SK-N-SH (cell line): ENCODE data around the gene GNAS-AS1. TPM values are rescaled to one million over a fixed set of nuclear protein-coding genes. Genes with fewer than 3 reads are reported as not detected.

Experiments
- CTCF ChIA-PET: fragments of 300-600, 350-600 bp; formaldehyde crosslinking; extraction: SDS; loops from one replicate; lab custom pipeline; 2021; lab: Yijun Ruan, JAX
- POLR2A ChIA-PET: fragments of 350-600 bp; sonication (Branson Sonifier 250); formaldehyde crosslinking; extraction: SDS; loops from one replicate; lab custom pipeline; 2020; ENCODE audit warnings: antibody characterized with exemption, inconsistent platforms; lab: Yijun Ruan, JAX
- DNase-seq: peaks from one replicate; pipeline ENCODE4 v3.0.0; 2012
- H2AFZ ChIP-seq: fragments of 200-600 bp; sonication (generic); 2 replicates; pipeline ENCODE4 v1.8.1; 2016; ENCODE audit warnings: antibody characterized with exemption, mild to moderate bottlenecking, low read depth
- H3F3A ChIP-seq: fragments of 200-600 bp; sonication (generic); replicated peaks from 2 replicates; pipeline ENCODE3; 2016; ENCODE audit warnings: antibody characterized with exemption, mild to moderate bottlenecking; ENCODE audit not compliant: insufficient read depth
- H3K27ac ChIP-seq, 2 experiments: fragments of 200-500 bp in 1 of 2; fragments of 200-600 bp in 1 of 2; sonication (Bioruptor generic) in 1 of 2; sonication (generic), shearing (Covaris generic) in 1 of 2; 2 replicates each; pipeline versions ENCODE4 v1.5.1 to v1.6.1; 2014 to 2016; ENCODE audit warnings: low read depth in 2 of 2, inconsistent platforms in 1 of 2, low read length in 1 of 2, mild to moderate bottlenecking in 1 of 2, mixed read lengths in 1 of 2
- H3K27me3 ChIP-seq: fragments of 200-600 bp; sonication (generic), shearing (Covaris generic); 2 replicates; pipeline ENCODE4 v1.6.1; 2016; ENCODE audit warnings: mixed run types; ENCODE audit not compliant: insufficient read depth
- H3K36me3 ChIP-seq, 2 experiments: fragments of 200-500 bp in 1 of 2; fragments of 200-600 bp in 1 of 2; sonication (Bioruptor generic) in 1 of 2; sonication (generic) in 1 of 2; replicated peaks in 1 of 2; 2 replicates each; pipeline versions ENCODE3 to v1.5.1; 2014 to 2016; ENCODE audit warnings: low read length in 1 of 2, mild to moderate bottlenecking in 1 of 2; ENCODE audit not compliant: insufficient read depth in 2 of 2, control insufficient read depth in 1 of 2
- H3K4me1 ChIP-seq, 2 experiments: fragments of 200-500 bp in 1 of 2; fragments of 200-600 bp in 1 of 2; sonication (Bioruptor generic) in 1 of 2; sonication (generic), shearing (Covaris generic) in 1 of 2; 2 replicates each; pipeline versions ENCODE4 v1.5.1 to v1.6.1; 2014 to 2016; ENCODE audit warnings: low read depth in 1 of 2, low read length in 1 of 2, mixed run types in 1 of 2; ENCODE audit not compliant: insufficient read depth in 2 of 2, control insufficient read depth in 1 of 2
- H3K4me2 ChIP-seq: fragments of 200-600 bp; sonication (generic), shearing (Covaris generic); 2 replicates; pipeline ENCODE4 v1.6.1; 2017; ENCODE audit warnings: mixed run types
- H3K4me3 ChIP-seq, 2 experiments: fragments of 200-500 bp in 1 of 2; fragments of 200-600 bp in 1 of 2; sonication (Bioruptor generic) in 1 of 2; sonication (generic), shearing (Covaris generic) in 1 of 2; 2 replicates each; pipeline versions ENCODE4 v1.5.1 to v1.8.1; 2014 to 2016; ENCODE audit warnings: low read depth in 2 of 2, inconsistent platforms in 1 of 2, low read length in 1 of 2, mild to moderate bottlenecking in 1 of 2, mixed read lengths in 1 of 2, moderate library complexity in 1 of 2
- H3K79me2 ChIP-seq: fragments of 200-600 bp; sonication (generic); 2 replicates; pipeline ENCODE4 v1.8.1; 2017; ENCODE audit warnings: mild to moderate bottlenecking; ENCODE audit not compliant: insufficient read depth
- H3K9ac ChIP-seq: fragments of 200-600 bp; sonication (generic); 2 replicates; pipeline ENCODE4 v1.6.1; 2017; ENCODE audit warnings: mixed run types
- H3K9me2 ChIP-seq: fragments of 200-600 bp; sonication (generic); 2 replicates; pipeline ENCODE4 v1.6.1; 2017; ENCODE audit warnings: mixed run types
- H3K9me3 ChIP-seq: fragments of 200-600 bp; sonication (generic); 2 replicates; pipeline ENCODE4 v1.6.1; 2017; ENCODE audit warnings: mixed run types, mild to moderate bottlenecking, moderate library complexity
- H4K20me1 ChIP-seq: fragments of 200-600 bp; sonication (generic); 2 replicates; pipeline ENCODE4 v1.6.1; 2017; ENCODE audit warnings: mild to moderate bottlenecking, mixed run types; ENCODE audit not compliant: insufficient read depth
- EP300 ChIP-seq, 2 experiments: IDR thresholded peaks; 2 replicates each; pipeline versions ENCODE4 v1.4.0 to v1.6.1; 2012; ENCODE audit warnings: borderline replicate concordance in 1 of 2, low read depth in 1 of 2, low read length in 1 of 2
- EZH2phosphoT487 ChIP-seq: fragments of 200-600 bp; sonication (generic); IDR thresholded peaks from 2 replicates; pipeline ENCODE4 v1.6.1; 2017; ENCODE audit warnings: low read depth, mixed run types, mild to moderate bottlenecking, antibody characterized with exemption, moderate library complexity, borderline replicate concordance
- FOSL2 ChIP-seq: IDR thresholded peaks from 2 replicates; pipeline ENCODE4 v1.4.0; 2012; ENCODE audit warnings: low read depth, mild to moderate bottlenecking, moderate library complexity, borderline replicate concordance
- FOXJ3 ChIP-seq: sonication (generic); formaldehyde crosslinking; IDR thresholded peaks from 2 replicates; pipeline ENCODE4 v1.5.1; 2020; ENCODE audit warnings: mild to moderate bottlenecking, missing genetic modification reagents
- GABPA ChIP-seq: IDR thresholded peaks from 2 replicates; pipeline ENCODE4 v1.4.0; 2012; ENCODE audit warnings: low read depth, mild to moderate bottlenecking
- IRF3 ChIP-seq: fragments of 150-350 bp; IDR thresholded peaks from 2 replicates; pipeline ENCODE4 v1.6.1; 2016; ENCODE audit warnings: mild to moderate bottlenecking, low read depth, low read length
- JUND ChIP-seq: IDR thresholded peaks from 2 replicates; pipeline ENCODE4 v1.4.0; 2012
- MXI1 ChIP-seq: IDR thresholded peaks from 2 replicates; pipeline ENCODE4 v1.6.1; 2012; ENCODE audit warnings: mild to moderate bottlenecking, low read depth, low read length, improper control_type of control experiment
- NFIC ChIP-seq: IDR thresholded peaks from 2 replicates; pipeline ENCODE4 v1.4.0; 2012; ENCODE audit warnings: borderline replicate concordance
- NRF1 ChIP-seq: IDR thresholded peaks from 2 replicates; pipeline ENCODE4 v1.6.1; 2012; ENCODE audit warnings: low read depth, mild to moderate bottlenecking, low read length
- POLR2AphosphoS5 ChIP-seq: IDR thresholded peaks from 2 replicates; pipeline ENCODE4 v1.6.1; 2012; ENCODE audit warnings: low read depth, low read length
- RAD21 ChIP-seq: IDR thresholded peaks from 2 replicates; pipeline ENCODE4 v1.6.1; 2012; ENCODE audit warnings: mild to moderate bottlenecking, low read length
- SIN3A ChIP-seq: IDR thresholded peaks from 2 replicates; pipeline ENCODE4 v1.6.1; 2012; ENCODE audit warnings: low read depth, mild to moderate bottlenecking, low read length, moderate library complexity, borderline replicate concordance
- TCF12 ChIP-seq: IDR thresholded peaks from 2 replicates; pipeline ENCODE4 v1.4.0; 2012
- TEAD4 ChIP-seq: IDR thresholded peaks from 2 replicates; pipeline ENCODE4 v1.4.0; 2012; ENCODE audit warnings: mild to moderate bottlenecking, borderline replicate concordance; ENCODE audit not compliant: insufficient read depth
- YY1 ChIP-seq: IDR thresholded peaks from 2 replicates; pipeline ENCODE4 v1.4.0; 2012; ENCODE audit warnings: low read depth, mild to moderate bottlenecking
- WGBS: methylation state at CpG from one replicate; pipeline ENCODE4 v1.1.6; 2017; ENCODE audit warnings: low lambda C conversion rate; 5-methylcytosine and 5-hydroxymethylcytosine counted together
- polyA plus RNA-seq, 3 experiments: library from polyadenylated mRNA; depleted of rRNA; stranded (reverse); fragments of >200 nt; gene quantifications; 2 replicates each; pipeline ENCODE4 v1.2.3, GENCODE V29; 2012
- TF ChIP-seq, protein P1 (sequence below): fragments of 150-350 bp; IDR thresholded peaks from 2 replicates; pipeline ENCODE4 v1.6.1; 2017; ENCODE audit warnings: antibody characterized with exemption, low read length, low read depth, borderline replicate concordance
- TF ChIP-seq, protein P2 (sequence below): IDR thresholded peaks from 2 replicates; pipeline ENCODE4 v1.4.0; 2012; ENCODE audit warnings: low read depth

GNAS-AS1 gene
- polyA plus RNA-seq, 1 of the 3 experiments (the other 2 are of a cell fraction): 1.5 TPM

DNA sequence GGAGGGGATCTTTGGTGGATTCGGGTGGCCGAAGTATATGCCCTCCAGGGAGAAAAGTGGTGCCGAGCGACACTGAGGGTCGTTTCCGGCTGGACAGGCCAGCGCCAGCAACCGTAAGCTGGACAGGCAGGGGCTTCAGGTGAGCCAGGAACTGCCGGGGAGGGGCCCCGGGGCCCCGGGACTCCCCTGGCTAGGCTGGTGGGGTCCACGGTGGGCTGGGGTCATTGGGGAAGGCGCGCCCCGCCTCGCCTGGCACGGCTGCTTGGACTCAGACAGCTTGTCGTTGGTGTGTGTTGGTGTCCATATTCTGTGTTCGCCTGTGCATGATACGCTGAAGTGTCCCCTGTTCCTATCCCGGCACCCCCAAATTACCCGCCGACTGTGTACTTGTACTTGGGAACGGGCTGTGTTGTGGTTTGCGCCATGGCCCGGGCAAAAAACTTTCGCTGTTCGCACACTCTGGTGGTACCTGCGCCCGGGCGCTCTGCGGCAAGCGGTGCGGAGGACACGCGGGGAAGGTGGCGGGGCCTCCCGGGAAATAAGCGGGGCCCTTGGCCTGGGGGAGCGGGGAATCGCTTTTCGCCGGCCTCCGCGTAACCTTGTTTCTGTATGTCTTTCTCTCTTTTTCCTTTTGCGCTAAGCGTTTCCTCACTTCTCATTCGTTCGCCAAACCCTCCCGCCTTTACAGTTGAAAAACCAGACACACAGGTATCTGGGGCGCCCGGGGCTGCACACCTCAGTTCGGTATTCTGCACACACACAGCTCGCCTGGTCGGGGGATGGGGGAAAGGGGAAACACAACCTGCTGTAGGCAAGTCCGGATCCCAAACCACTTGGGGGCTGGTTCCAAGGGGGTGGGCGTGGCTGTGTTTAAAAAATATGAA lies 5.0 kb upstream of the GNAS-AS1 start (continued):
- TF ChIP-seq, protein P1, sequence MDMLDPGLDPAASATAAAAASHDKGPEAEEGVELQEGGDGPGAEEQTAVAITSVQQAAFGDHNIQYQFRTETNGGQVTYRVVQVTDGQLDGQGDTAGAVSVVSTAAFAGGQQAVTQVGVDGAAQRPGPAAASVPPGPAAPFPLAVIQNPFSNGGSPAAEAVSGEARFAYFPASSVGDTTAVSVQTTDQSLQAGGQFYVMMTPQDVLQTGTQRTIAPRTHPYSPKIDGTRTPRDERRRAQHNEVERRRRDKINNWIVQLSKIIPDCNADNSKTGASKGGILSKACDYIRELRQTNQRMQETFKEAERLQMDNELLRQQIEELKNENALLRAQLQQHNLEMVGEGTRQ: no peak

- no peaks in the 10 kb centered on the region for H3K9me2 ChIP-seq
- H3K4me1 ChIP-seq: peaks cover 0 to 14% of the 10 kb centered on the region in 2 experiments; a peak in 1 of 4 replicates
- ChIA-PET POLR2A (no interaction called here), CTCF (interaction anchor here (0.8 to 1.0 kb wide), 2 partner anchors 9 to 601 kb away, joined by 3 to 4 read pairs; no protein-coding TSS in a partner anchor)
- peaks cover 5% of the 10 kb centered on the region for H3F3A ChIP-seq
- no peak overlapping the region for H3K9ac ChIP-seq
- H3K4me3 ChIP-seq: peak overlapping the region; percentile 19 to 37; a peak in 2 of 4 replicates
- no peak overlapping the region for H3K27ac ChIP-seq
- H3K9me3 ChIP-seq: no peaks in the 10 kb centered on the region
- no peaks in the 10 kb centered on the region for H4K20me1 ChIP-seq
- no peak overlapping the region; the same call in 1 of the 2 replicates for H2AFZ ChIP-seq
- DNase-seq: peak; percentile 57
- no peaks in the 10 kb centered on the region for H3K36me3 ChIP-seq
- H3K27me3 ChIP-seq: peaks cover 4% of the 10 kb centered on the region; the same call in 1 of the 2 replicates
- TF ChIP-seq EZH2phosphoT487: 0 out of 2 replicates have a peak, but pooled peaks have one; percentile 10
- TF ChIP-seq EP300 (IDR thresholded peaks at IDR 0.05; ENCODE audit: borderline replicate concordance in 1 of 2, low read depth in 1 of 2, low read length in 1 of 2): no peak
- TF ChIP-seq, all 33 proteins: peak for 1
- peak overlapping the region; percentile 69 for H3K4me2 ChIP-seq
- H3K79me2 ChIP-seq: peaks cover 9% of the 10 kb centered on the region
- 61% methylated on average over 37 of the region's 75 CpGs for WGBS
Measured at GRCh38 chr20:58854638-58855471, 4.2 kb upstream of the GNAS-AS1 start.

- no peak overlapping the region for H3K9ac ChIP-seq
- peaks cover 4% of the 10 kb centered on the region; the same call in 1 of the 2 replicates for H3K27me3 ChIP-seq
- peak; percentile 51 for DNase-seq
- peak overlapping the region in 1 of 2 experiments; percentile 37; a peak in 2 of 4 replicates for H3K4me3 ChIP-seq
- peaks cover 0 to 19% of the 10 kb centered on the region in 2 experiments; a peak in 1 of 4 replicates for H3K4me1 ChIP-seq
- no peaks in the 10 kb centered on the region for H3K9me3 ChIP-seq
- H2AFZ ChIP-seq: no peak overlapping the region
- TF ChIP-seq YY1 (no peak), EP300 (IDR thresholded peaks at IDR 0.05; ENCODE audit: borderline replicate concordance in 1 of 2, low read depth in 1 of 2, low read length in 1 of 2) (no peak), POLR2AphosphoS5 (no peak), NRF1 (no peak), SIN3A (no peak), GABPA (no peak), TCF12 (no peak), IRF3 (no peak), RAD21 (no peak), FOSL2 (no peak), NFIC (no peak), JUND (no peak), TEAD4 (no peak), FOXJ3 (no peak), MXI1 (no peak)
- TF ChIP-seq, protein P2, sequence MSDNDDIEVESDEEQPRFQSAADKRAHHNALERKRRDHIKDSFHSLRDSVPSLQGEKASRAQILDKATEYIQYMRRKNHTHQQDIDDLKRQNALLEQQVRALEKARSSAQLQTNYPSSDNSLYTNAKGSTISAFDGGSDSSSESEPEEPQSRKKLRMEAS: no peak
- TF ChIP-seq, protein P1: no peak
- ChIA-PET POLR2A (no interaction called here), CTCF (interaction anchor here (1.0 to 3.1 kb wide), 7 partner anchors 10 to 470 kb away, joined by 3 to 16 read pairs (median 4); partner anchors contain the start of gene STX16)
- no peaks in the 10 kb centered on the region for H4K20me1 ChIP-seq
- peaks cover 5% of the 10 kb centered on the region for H3F3A ChIP-seq
- H3K79me2 ChIP-seq: peaks cover 16% of the 10 kb centered on the region
- H3K4me2 ChIP-seq: peak overlapping the region; percentile 69; the same call in 1 of the 2 replicates
- WGBS: 71% methylated on average over 27 of the region's 63 CpGs
- no peaks in the 10 kb centered on the region for H3K9me2 ChIP-seq
- no peak overlapping the region for H3K27ac ChIP-seq
- H3K36me3 ChIP-seq: no peaks in the 10 kb centered on the region
Measured at GRCh38 chr20:58853976-58854637, 3.4 kb upstream of the GNAS-AS1 start.
